AG09309 (cell line): ENCODE results near the gene SFTPB.

ENCODE experiments used
- DNase-seq: peaks from one replicate; pipeline ENCODE4 v3.0.0-alpha.2; 2010; ENCODE audit warnings: low read depth
- H3K4me3 ChIP-seq: 2 replicates; pipeline ENCODE4 v1.5.1; 2011; ENCODE audit warnings: mild to moderate bottlenecking, low read depth, low read length, moderate library complexity; ENCODE audit not compliant: control insufficient read depth
- TF ChIP-seq, protein P1 (sequence below): IDR thresholded peaks from 2 replicates; pipeline ENCODE4 v1.5.1; 2011; ENCODE audit warnings: mild to moderate bottlenecking, low read depth, low read length, inconsistent platforms; ENCODE audit not compliant: insufficient read depth, control insufficient read depth; ENCODE audit errors: missing control alignments

SFTPB gene

DNA sequence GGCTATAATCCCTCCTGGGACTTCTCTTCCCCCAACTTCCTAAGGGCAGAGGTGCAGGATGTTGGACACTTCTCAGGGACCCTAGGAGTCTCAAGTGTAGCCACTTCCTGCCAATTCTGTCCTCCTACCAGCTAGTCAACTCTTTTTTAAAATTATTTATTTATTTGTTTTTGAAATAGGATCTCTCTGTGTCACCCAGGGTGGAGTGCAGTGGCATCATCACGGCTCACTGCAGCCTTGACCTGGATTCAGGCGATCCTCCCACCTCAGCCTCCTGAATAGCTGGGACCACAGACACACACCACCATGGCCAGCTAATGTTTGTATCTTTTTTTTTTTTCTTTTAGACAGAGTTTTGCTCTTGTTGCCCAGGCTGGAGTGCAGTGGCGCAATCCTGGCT lies 11.5 kb downstream of the SFTPB start:
- no peak for DNase-seq
- TF ChIP-seq, protein P1, sequence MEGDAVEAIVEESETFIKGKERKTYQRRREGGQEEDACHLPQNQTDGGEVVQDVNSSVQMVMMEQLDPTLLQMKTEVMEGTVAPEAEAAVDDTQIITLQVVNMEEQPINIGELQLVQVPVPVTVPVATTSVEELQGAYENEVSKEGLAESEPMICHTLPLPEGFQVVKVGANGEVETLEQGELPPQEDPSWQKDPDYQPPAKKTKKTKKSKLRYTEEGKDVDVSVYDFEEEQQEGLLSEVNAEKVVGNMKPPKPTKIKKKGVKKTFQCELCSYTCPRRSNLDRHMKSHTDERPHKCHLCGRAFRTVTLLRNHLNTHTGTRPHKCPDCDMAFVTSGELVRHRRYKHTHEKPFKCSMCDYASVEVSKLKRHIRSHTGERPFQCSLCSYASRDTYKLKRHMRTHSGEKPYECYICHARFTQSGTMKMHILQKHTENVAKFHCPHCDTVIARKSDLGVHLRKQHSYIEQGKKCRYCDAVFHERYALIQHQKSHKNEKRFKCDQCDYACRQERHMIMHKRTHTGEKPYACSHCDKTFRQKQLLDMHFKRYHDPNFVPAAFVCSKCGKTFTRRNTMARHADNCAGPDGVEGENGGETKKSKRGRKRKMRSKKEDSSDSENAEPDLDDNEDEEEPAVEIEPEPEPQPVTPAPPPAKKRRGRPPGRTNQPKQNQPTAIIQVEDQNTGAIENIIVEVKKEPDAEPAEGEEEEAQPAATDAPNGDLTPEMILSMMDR = no peak
- no peak overlapping the region for H3K4me3 ChIP-seq

DNA sequence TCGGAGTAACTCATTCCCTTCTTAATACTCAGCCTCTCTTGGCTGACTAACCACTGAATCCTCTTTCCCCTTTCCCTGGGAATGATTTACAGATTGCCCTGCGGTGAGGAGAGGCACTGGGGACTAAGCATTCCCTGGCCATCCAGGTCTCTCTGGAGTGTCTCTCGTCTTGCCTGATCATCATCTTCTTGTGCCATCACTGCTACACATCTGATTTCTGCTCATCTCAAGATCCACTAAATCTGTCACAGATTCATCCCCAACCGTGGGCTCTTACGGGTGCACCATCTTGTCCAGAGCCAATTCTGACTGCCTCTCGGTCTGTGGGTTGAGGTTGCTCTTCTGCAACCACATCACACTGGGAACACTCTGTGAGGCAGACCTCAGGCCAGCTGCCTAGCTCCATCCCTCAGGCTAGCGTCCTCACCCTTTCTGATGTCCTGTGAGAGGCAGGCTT lies 12.0 kb downstream of the SFTPB start:
- no peak overlapping the region for H3K4me3 ChIP-seq
- DNase-seq = no peak
- TF ChIP-seq, protein P1 = no peak

DNA sequence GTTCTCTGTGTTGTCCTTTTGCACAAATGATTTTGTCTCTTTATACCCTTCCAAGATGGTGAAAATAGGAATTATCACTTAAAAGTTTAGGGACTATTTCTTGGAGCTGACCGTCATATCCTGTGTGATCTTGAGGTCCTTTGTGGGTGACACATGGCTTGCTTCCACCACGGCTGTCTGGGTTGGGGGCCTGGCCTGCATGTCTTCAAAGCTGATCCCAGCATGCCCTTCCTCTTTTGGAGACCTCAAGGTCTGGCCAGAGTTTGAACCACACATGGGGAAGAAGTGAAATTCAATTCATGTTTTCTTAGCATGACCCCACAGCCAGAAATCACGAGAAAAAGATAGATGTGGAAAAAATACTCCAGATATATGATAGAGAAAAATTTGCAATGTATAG lies 14.0 kb downstream of the SFTPB start:
- no peak for DNase-seq
- TF ChIP-seq, protein P1 = no peak
- no peak overlapping the region for H3K4me3 ChIP-seq

DNA sequence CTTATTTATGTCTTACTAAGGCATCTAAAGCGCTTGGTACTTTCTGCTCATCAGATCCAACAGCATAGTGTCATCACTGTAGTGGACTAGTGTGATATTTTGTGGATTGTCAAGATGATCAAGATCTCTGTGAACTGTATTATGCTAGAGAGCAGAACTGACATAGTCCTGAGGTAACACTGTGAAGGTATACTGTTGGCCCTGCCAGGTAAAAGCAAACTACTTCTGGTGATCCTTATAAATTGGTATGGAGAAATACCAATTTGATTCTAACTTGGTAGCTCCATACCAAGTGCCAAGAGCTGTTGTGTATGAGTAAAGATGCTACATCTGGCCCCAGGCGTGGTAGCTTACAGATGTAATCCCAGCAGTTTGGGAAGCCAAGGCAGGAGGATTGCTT lies 15.9 kb downstream of the SFTPB start:
- TF ChIP-seq, protein P1 = no peak
- DNase-seq = no peak
- H3K4me3 ChIP-seq = no peak overlapping the region

DNA sequence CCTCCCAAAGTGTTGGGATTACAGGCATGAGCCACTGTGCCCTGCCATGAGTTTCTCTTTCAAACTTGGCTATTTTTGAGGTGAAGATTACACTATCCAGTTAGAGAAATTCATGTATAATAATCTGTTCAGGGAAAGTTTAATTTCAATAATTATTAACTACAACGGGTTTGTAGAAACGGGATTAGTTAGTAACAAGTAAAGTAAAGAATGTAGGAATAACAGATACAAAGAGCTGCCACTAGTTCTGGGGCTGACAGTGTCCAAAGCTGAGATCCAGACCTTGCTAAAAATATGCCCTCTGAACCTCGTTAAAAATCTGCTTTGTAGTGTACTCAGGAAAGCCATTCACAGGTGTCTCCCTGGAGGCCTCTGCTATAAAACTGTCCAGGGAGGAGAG lies 16.9 kb downstream of the SFTPB start:
- TF ChIP-seq, protein P1 = no peak
- no peak overlapping the region for H3K4me3 ChIP-seq
- no peak for DNase-seq

DNA sequence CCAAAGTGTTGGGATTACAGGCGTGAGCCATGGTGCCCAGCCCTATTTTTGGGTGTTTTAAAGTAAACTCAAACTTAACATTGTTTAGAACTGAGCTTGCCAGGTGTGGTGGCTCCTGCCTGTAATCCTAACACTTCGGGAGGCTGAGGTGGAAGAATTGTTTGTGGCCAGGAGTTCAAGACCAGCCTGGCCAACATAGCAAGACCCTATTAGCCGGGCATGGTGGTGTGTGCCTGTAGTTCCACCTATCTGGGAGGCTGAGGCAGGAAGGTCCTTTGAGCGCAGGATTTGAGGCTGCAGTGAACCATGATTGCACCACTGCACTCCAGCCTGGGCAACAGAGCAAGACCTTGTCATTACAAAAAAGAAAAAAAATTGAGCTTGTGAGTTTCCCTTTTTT lies 17.5 kb downstream of the SFTPB start:
- DNase-seq = no peak
- no peak overlapping the region for H3K4me3 ChIP-seq
- TF ChIP-seq, protein P1 = no peak
